Right atrium auricular region (tissue), 2 donors: ENCODE results near the gene SSBP3. TPM values are rescaled to one million over a fixed set of nuclear protein-coding genes. Genes with fewer than 3 reads are reported as not detected.

Source experiments
- DNase-seq: peaks from one replicate; pipeline ENCODE4 v3.0.0-alpha.2; 2019; ENCODE audit warnings: low spot score
- H3K27ac ChIP-seq, 2 donors: fragments of 200-600 bp; sonication (generic); 1 replicate in 1 of 2; 2 replicates in 1 of 2; pipeline ENCODE4 v1.5.1; 2016 to 2019
- H3K27me3 ChIP-seq, 2 donors: fragments of 200-600 bp; sonication (generic); one replicate each; pipeline versions ENCODE4 v1.5.1 to v1.6.0; 2017 to 2019
- H3K36me3 ChIP-seq: fragments of 200-600 bp; sonication (generic); one replicate; pipeline ENCODE4 v1.5.1; 2016
- H3K4me1 ChIP-seq, 2 donors: fragments of 200-600 bp; sonication (generic); one replicate each; pipeline versions ENCODE4 v1.5.1 to v1.6.0; 2017 to 2019
- H3K4me3 ChIP-seq, 2 donors: fragments of 200-600 bp; sonication (generic); 1 replicate in 1 of 2; 2 replicates in 1 of 2; pipeline ENCODE4 v1.5.1; 2017 to 2019; ENCODE audit warnings: mild to moderate bottlenecking in 1 of 2, moderate library complexity in 1 of 2
- H3K9me3 ChIP-seq, 2 donors: fragments of 200-600 bp; sonication (generic); one replicate each; pipeline ENCODE4 v1.5.1; 2019
- total RNA-seq, 2 donors: library from RNA; depleted of rRNA; stranded (reverse); fragments of >200 nt; gene quantifications; one replicate each; pipeline ENCODE4 v1.1.0, GENCODE V29; 2016
- TF ChIP-seq, protein P1 (sequence below), 2 donors: fragments of 200-600 bp; sonication (generic); IDR thresholded peaks; one replicate each; pipeline ENCODE4 v1.5.1; 2019; ENCODE audit warnings: antibody characterized with exemption in 2 of 2

SSBP3 gene
- total RNA-seq, 2 donors from 2014 or later = 15.2 to 16.6 TPM

- H3K4me1 ChIP-seq = peaks cover 0 to 71% of the 10 kb centered on the region in 2 donors
- H3K36me3 ChIP-seq = no peaks in the 10 kb centered on the region
- H3K27me3 ChIP-seq = no peaks in the 10 kb centered on the region
- no peaks in the 10 kb centered on the region for H3K9me3 ChIP-seq
- DNase-seq = no peak
- TF ChIP-seq, protein P1, sequence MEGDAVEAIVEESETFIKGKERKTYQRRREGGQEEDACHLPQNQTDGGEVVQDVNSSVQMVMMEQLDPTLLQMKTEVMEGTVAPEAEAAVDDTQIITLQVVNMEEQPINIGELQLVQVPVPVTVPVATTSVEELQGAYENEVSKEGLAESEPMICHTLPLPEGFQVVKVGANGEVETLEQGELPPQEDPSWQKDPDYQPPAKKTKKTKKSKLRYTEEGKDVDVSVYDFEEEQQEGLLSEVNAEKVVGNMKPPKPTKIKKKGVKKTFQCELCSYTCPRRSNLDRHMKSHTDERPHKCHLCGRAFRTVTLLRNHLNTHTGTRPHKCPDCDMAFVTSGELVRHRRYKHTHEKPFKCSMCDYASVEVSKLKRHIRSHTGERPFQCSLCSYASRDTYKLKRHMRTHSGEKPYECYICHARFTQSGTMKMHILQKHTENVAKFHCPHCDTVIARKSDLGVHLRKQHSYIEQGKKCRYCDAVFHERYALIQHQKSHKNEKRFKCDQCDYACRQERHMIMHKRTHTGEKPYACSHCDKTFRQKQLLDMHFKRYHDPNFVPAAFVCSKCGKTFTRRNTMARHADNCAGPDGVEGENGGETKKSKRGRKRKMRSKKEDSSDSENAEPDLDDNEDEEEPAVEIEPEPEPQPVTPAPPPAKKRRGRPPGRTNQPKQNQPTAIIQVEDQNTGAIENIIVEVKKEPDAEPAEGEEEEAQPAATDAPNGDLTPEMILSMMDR (IDR thresholded peaks at IDR 0.05) = no peak
- H3K27ac ChIP-seq = peak overlapping the region; percentile 15 to 50
- no peak overlapping the region for H3K4me3 ChIP-seq
These were observed 80.9 kb downstream of the SSBP3 start for GRCh38 chr1:54325284-54325683.

DNA sequence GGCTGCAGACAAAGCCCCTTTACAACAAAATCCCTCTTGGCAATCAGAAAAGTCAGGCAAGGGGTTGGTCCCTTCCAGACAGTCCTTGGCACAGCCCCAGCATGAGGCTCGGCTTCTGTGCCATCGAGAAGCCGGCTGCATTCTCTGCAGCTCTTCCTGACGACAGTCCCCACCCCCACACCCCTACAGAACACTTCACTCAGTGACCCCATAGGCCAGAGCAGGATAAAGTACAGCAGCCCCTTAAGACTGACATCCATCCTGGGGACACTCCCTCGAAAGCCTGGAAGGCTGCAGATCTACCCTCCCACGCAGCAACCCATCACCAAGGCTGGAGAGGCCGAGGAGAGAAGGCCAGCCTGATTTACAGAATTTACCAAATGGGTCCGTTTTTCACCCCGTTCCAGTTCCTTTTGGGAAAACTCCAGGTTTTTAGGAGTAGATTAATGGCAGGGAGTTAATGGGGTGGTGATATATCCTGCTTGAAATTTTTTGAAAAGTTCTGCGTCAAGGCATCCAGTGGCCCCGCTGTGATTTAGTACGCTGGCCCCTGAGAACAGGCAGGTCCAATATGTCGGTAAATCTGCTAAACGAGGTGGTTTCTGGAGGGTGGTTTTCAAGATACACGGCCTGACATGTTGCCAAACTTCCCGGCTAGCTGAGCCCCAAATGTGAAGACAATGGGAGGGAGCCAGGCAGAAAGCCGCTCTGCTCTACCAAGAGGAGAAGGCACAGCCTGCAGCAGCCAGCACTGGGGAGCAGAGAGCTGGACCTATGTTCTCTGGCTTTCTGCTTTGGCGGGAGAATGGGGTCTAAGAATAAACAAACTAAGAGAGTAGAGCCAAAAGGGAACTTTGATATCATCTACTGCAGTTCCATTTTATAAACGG, 81.7 kb downstream of the SSBP3 start:
- no peaks in the 10 kb centered on the region for H3K9me3 ChIP-seq
- H3K27me3 ChIP-seq = no peaks in the 10 kb centered on the region
- H3K4me1 ChIP-seq = peaks cover 0 to 63% of the 10 kb centered on the region in 2 donors
- H3K27ac ChIP-seq = peak overlapping the region; percentile 15 to 50
- TF ChIP-seq, protein P1 (IDR thresholded peaks at IDR 0.05) = no peak
- H3K36me3 ChIP-seq = no peaks in the 10 kb centered on the region
- no peak for DNase-seq
- no peak overlapping the region for H3K4me3 ChIP-seq

DNA sequence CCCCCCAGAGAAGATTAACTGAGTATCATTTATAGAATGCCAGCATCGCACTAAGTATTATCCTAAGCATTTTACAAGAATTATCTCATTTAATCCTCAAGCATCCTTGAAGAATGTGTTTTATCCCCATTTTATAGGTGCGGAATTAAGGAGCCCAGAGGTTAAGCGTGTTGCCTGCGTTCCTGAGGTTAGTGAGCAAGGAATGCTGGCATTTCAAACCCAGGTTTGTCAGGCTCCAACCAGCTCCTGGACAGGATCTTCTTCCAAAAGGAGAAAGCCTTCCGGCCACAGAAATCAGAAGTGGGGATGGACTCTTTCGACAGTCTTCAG, 82.3 kb downstream of the SSBP3 start:
- Histone ChIP-seq H3K36me3 (no peaks in the 10 kb centered on the region), H3K9me3 (no peaks in the 10 kb centered on the region), H3K27ac (peak overlapping the region in 1 of 2 donors; percentile 50)

GRCh38 chr1:54323324-54323739, 82.9 kb downstream of the SSBP3 start:
- H3K4me3 ChIP-seq = no peak overlapping the region
- no peaks in the 10 kb centered on the region for H3K9me3 ChIP-seq
- H3K36me3 ChIP-seq = no peaks in the 10 kb centered on the region
- H3K4me1 ChIP-seq = peaks cover 0 to 56% of the 10 kb centered on the region in 2 donors
- TF ChIP-seq, protein P1 (IDR thresholded peaks at IDR 0.05) = peak in 1 of 2 donors; percentile 45
- H3K27ac ChIP-seq = no peak overlapping the region
- no peaks in the 10 kb centered on the region for H3K27me3 ChIP-seq
- DNase-seq = no peak

More for the DNA sequence above, 82.3 kb downstream of the SSBP3 start:
- no peaks in the 10 kb centered on the region for H3K27me3 ChIP-seq
- no peak overlapping the region for H3K4me3 ChIP-seq
- DNase-seq = no peak
- TF ChIP-seq, protein P1 (IDR thresholded peaks at IDR 0.05) = no peak
- H3K4me1 ChIP-seq = peaks cover 0 to 60% of the 10 kb centered on the region in 2 donors

- H3K36me3 ChIP-seq = no peaks in the 10 kb centered on the region
- no peak overlapping the region for H3K4me3 ChIP-seq
- H3K27ac ChIP-seq = no peak overlapping the region
- H3K9me3 ChIP-seq = no peaks in the 10 kb centered on the region
- TF ChIP-seq, protein P1 (IDR thresholded peaks at IDR 0.05) = no peak
- no peaks in the 10 kb centered on the region for H3K27me3 ChIP-seq
- peaks cover 0 to 20% of the 10 kb centered on the region in 2 donors for H3K4me1 ChIP-seq
- no peak for DNase-seq
These were observed 87.9 kb downstream of the SSBP3 start for GRCh38 chr1:54318246-54318814.
